Measurements from ENCODE around the gene SPAG8.
A peak's percentile ranks its signal among the peaks of the same experiment; 100 is the strongest.

Gene SPAG8

DNA sequence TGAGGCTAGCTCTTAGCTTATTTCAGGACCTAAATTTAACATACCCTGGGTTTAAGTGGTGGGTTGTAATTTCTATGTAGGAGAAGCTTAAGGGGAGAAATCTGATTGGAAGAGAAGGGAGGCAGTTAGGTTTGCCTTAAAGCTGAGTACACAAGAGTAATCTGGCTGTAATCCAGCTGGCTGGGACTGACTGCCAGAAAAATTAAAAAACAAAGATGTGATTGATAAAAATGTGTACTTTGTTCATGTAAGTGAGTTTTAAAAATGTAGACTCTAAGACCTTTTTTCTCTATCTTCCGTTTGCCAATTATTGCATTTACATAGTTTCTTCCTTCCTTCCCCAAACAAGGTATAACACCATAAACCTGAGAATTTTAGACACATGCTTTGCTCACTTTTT is 40.5 kb downstream of the SPAG8 start:
- peak; percentile 20 for DNase-seq

DNA sequence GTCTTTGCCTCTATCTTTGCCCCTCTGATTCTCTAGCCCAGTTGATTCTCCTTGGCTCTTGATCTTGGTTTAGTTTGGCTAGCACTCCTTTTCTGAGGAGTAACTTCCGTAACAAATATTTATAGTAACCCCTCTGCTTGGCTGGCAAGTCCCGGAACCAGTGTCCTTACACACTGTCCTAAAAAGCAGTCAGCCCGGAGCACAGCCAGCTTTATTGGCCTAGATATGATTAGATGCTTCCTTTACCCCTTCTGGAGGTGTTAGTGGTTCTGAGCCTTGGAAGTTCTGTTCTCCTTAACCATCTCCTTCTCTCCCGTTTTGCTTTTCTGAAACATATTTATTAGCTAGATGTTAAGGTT is 41.0 kb downstream of the SPAG8 start:
- DNase-seq = no peak

DNA sequence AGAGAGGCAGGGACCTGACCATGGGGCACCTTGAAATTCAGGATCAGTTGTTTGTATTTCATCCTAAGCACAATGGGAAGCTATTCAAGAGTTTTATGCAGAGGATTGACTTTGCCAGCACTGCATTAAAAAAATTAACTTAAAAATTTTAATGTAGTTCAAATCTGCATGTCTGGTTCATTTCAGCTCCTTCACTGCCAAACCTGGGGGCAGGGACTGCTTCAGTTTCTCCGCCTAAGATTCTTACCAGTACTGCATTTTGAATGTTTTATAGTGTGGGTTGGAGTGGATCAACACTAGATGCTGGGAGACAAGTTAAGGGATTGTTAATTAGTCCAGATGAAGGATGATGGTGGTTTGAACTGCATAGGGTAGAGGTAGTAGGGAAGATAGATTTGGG is 42.3 kb downstream of the SPAG8 start:
- no peak for DNase-seq

DNA sequence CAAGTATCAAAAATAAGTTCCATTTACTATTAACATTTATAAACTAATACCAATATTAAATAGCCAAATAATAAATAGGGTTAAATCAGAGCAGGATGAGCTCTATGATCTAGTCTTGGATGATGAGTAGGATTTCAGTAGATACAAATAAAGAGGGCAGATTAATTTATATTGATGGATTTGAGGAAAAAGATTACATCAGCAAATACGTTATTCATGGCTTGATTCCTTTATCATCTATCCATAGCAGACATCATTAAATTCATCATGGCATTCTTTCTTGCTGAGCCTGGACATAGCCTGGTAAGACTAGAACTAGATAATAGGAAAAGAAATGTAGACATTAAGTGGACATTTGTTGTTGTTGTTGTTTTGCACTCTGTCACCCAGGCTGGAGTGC is 44.6 kb downstream of the SPAG8 start:
- no peak for DNase-seq

DNA sequence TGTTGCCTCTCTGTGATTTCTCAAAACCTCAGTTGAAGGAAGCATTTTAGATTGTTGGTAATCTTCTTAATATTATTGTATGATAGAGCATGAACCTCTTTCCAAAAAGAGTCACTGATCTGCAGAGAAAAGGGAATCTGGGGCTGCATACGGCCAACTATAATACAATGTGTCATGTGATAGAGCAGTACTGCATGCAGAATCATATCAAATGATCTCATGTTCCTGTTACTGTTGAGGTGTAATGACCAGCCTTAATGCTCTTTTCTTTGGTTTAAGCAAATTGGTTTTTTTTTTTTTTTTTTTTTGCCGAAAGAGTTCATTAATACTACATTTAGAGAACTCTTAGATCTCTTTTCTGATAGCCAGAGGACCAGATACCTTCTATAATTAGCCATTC is 45.1 kb downstream of the SPAG8 start:
- DNase-seq = no peak

DNA sequence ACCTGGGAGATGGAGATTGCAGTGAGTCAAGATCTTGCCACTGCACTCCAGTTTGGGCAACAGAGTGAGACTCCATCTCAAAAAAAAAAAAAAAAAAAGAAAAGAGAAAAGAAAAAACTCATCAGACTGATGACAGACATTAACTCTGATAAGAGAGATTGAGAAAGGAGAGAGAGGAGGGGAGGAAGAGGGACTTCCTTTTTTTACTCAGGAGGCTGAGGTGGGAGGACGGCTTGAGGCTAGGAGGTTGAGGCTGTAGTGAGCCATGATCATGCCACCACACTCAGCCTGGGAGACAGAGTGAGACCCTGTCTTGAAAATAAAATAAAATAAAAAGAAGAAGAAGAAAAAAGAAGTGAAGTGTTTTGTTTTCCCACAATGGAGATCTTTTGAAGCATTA is 48.3 kb downstream of the SPAG8 start:
- no peak for DNase-seq

DNA sequence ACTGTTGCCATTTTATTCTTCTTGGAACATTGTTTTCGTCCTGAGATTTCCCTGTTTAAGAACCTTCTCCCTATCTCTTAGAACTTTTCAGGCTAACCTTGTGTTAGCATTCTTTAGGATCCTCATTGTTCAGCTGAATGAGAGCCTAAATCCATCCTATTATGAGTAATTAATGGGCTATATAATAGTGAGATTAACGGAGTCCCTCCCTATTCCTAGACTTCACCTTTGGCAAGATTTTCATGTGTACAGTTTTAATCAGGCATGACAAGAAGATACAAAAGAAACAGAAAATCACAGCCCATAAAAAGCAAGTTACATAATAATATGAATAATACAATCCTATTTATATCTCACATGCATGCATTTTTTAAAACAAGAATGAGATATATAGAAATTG is 48.9 kb downstream of the SPAG8 start:
- DNase-seq = no peak

DNA sequence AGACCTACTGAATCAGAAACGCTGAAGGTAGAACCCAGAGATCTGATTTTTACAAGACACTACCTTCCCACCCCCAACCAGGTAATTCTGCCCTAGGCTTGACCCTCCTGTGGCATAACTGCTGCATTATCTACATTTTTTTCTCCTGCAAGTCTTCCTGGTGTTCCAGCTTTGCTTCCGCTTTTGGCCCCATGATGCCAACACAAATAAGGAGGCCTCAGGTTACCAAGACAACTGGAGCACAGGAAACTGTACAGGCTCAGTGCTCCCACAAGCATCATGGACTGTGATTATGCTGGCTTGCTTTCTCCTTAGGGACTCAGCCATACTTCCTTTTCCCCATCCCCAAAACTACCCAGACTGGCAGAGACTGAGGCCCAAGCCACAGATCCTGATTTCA is 51.4 kb downstream of the SPAG8 start:
- DNase-seq = no peak

DNA sequence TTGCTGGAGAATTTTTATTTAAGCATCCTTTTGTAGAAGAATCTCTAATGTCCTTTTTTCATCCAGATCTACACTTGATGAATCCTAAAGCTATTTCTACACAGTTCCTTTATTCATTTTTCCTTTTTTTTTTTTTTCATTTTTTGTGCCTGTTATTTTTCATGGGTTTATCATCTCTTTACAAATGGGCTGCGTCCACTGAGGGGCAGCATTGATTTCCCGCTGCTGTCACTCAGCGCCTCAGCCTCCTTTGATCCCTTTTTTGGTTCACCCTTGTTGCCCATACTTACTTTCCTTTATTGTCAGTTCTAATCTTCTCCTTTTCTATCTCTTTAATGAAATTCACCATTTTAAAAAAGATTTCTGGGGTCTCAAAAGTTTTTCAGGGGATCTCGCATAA is 52.3 kb downstream of the SPAG8 start:
- no peak for DNase-seq

All from NCI-H510A treated with DMSO at 0.1 percent for 48 hours (cell line).